GM23338 (cell line): Measurements from ENCODE around the gene CDC42EP5.

ENCODE experiments used
- CTCF ChIP-seq, 2 experiments: fragments of 200-600 bp in 1 of 2; sonication (generic) in 1 of 2; conservative IDR thresholded peaks; 2 replicates each; pipeline versions ENCODE4 v1.5.1 to v1.6.1; 2016 to 2017; ENCODE audit warnings: antibody characterized with exemption in 2 of 2, low read depth in 2 of 2, mild to moderate bottlenecking in 2 of 2, moderate library complexity in 1 of 2
- REST ChIP-seq: IDR thresholded peaks from one replicate; pipeline ENCODE4 v1.6.1; 2018; ENCODE audit warnings: antibody characterized with exemption; ENCODE audit not compliant: unreplicated experiment

GRCh38 chr19:54421169-54421516 lies 52.0 kb downstream of the CDC42EP5 start:
- TF ChIP-seq REST (no peak), CTCF (conservative IDR thresholded peaks at IDR 0.05; ENCODE audit: low read depth in 2 of 2) (no peak)
